ENCODE results near the gene C4BPB. TPM values are rescaled to one million over a fixed set of nuclear protein-coding genes. Genes with fewer than 3 reads are reported as not detected.

Gene C4BPB
- total and polyA plus RNA-seq, 2 donors (not counting 3 experiments of a cell fraction or from before 2014, with no cell fraction given) = not detected

GRCh38 chr1:207072233-207072632 lies 16.4 kb upstream of the C4BPB start:
- Histone ChIP-seq H3K27ac (ENCODE audit: insufficient read depth, low read depth, low read length) (no peak overlapping the region), H3K36me3 (ENCODE audit: control insufficient read depth in 2 of 2, extremely low read depth in 1 of 2, insufficient read depth in 2 of 2, low read length in 2 of 2) (no peaks in the 10 kb centered on the region), H3K9ac (replicated peaks; ENCODE audit: extremely low read depth, insufficient read depth, low read length) (no peak overlapping the region), H4K20me1 (replicated peaks; ENCODE audit: control insufficient read depth, extremely low read depth, insufficient read depth, low read length) (no peaks in the 10 kb centered on the region), H3K79me2 (ENCODE audit: control insufficient read depth, insufficient read depth, low read length) (no peaks in the 10 kb centered on the region), H2AFZ (ENCODE audit: low read depth, low read length) (no peak overlapping the region), H3K9me3 (replicated peaks; ENCODE audit: control insufficient read depth, insufficient read depth, low read length) (no peaks in the 10 kb centered on the region), H3K4me1 (ENCODE audit: control insufficient read depth, extremely low read depth, insufficient read depth, low read length) (no peaks in the 10 kb centered on the region), H3K4me3 (replicated peaks in 1 of 3; ENCODE audit: insufficient read depth in 1 of 3, low read depth in 1 of 3, low read length in 3 of 3) (no peak overlapping the region), H3K9me1 (replicated peaks; ENCODE audit: control insufficient read depth, extremely low read depth, insufficient read depth, low read length) (no peaks in the 10 kb centered on the region), H3K27me3 (ENCODE audit: control insufficient read depth in 2 of 2, insufficient read depth in 2 of 2, low read length in 2 of 2) (peaks cover 2 to 3% of the 10 kb centered on the region in 2 experiments), H3K4me2 (ENCODE audit: insufficient read depth, low read length) (no peak overlapping the region)
- dilution Hi-C loops (cut with MboI; ENCODE audit: extremely low pct_ligation_motif_present, low sequenced_read_pairs) = no loop called here
- FAIRE-seq (no peak), DNase-seq (ENCODE audit: low read depth, low spot score) (no peak)
- intact Hi-C loops (cut with micrococcal nuclease) = no loop called here
- TF ChIP-seq POLR2A (IDR thresholded peaks at IDR 0.05; ENCODE audit: low read depth, low read length) = no peak
- TF ChIP-seq EZH2 (IDR thresholded peaks at IDR 0.05; ENCODE audit: borderline replicate concordance, low read depth, low read length, severe bottlenecking) = no peak
- no peak for TF ChIP-seq FOS (IDR thresholded peaks at IDR 0.05; ENCODE audit: borderline replicate concordance, insufficient read depth, low read length)
- no peak for TF ChIP-seq POLR2AphosphoS5 (IDR thresholded peaks at IDR 0.05; ENCODE audit: insufficient read depth, low read depth, low read length)
- TF ChIP-seq JUN (IDR thresholded peaks at IDR 0.05; ENCODE audit: borderline replicate concordance, insufficient read depth, insufficient read length, low read depth) = no peak
- TF ChIP-seq, protein P1, sequence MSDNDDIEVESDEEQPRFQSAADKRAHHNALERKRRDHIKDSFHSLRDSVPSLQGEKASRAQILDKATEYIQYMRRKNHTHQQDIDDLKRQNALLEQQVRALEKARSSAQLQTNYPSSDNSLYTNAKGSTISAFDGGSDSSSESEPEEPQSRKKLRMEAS (IDR thresholded peaks at IDR 0.05; ENCODE audit: insufficient read depth, insufficient read length) = no peak
- TF ChIP-seq GATA2 (IDR thresholded peaks at IDR 0.05; ENCODE audit: insufficient read depth, insufficient read length, low read depth, low read length) = no peak
- no peak for TF ChIP-seq CTCF (IDR thresholded peaks at IDR 0.05; ENCODE audit: extremely low read depth in 1 of 2, insufficient read depth in 1 of 2, low read depth in 1 of 2, low read length in 2 of 2)
- TF ChIP-seq MYC (IDR thresholded peaks at IDR 0.05; ENCODE audit: low read depth, low read length) = no peak
- CTCF ChIA-PET = interaction anchor here (1.4 to 1.5 kb wide), 2 partner anchors 11 to 12 kb away, joined by 3 to 4 read pairs; no protein-coding TSS in a partner anchor
- BruUV-seq (replicated peaks) = no TSS peak
- POLR2A ChIA-PET = no interaction called here
